Measurements from ENCODE around the gene RAB11B. TPM values are rescaled to one million over a fixed set of nuclear protein-coding genes. Genes with fewer than 3 reads are reported as not detected.
A peak's percentile ranks its signal among the peaks of the same experiment; 100 is the strongest.
"Not testable (repeated sequence)": the region's sequence is repeated elsewhere in the genome, so short reads cannot be mapped to it uniquely, and the experiment has no call there.

Gene RAB11B
- total RNA-seq = 58.2 and 69.8 TPM in 2 replicates

- TF ChIP-seq CTCF (IDR thresholded peaks at IDR 0.05; ENCODE audit: insufficient read depth, low read length, poor library complexity, severe bottlenecking) = no peak
Measured at GRCh38 chr19:8389891-8390616, at the start of gene RAB11B. Gene RAB11B, plus strand, starts transcription at chr19:8390360. Its CDS starts 57 bp downstream, at chr19:8390417.

GRCh38 chr19:8341504-8341903 is 48.7 kb upstream of the RAB11B start:
- not testable (repeated sequence) for DNase-seq (ENCODE audit: low read depth); H3K36me3 ChIP-seq (ENCODE audit: control insufficient read depth, insufficient read depth, low read length); H3K4me3 ChIP-seq (ENCODE audit: low read depth, low read length)
- H3K27me3 ChIP-seq (ENCODE audit: control insufficient read depth, insufficient read depth, low read length) = peaks cover 19% of the 10 kb centered on the region

More at GRCh38 chr19:8389891-8390616, at the start of gene RAB11B:
- DNase-seq (ENCODE audit: low read depth) = peak; percentile 99
- peak within 1 kb of the TSS; percentile 90 for H3K4me3 ChIP-seq (ENCODE audit: low read depth, low read length)
- no peaks in the 10 kb centered on the region for H3K27me3 ChIP-seq (ENCODE audit: control insufficient read depth, insufficient read depth, low read length)
- no peaks in the 10 kb centered on the region for H3K36me3 ChIP-seq (ENCODE audit: control insufficient read depth, insufficient read depth, low read length)

- Histone ChIP-seq H3K27me3 (ENCODE audit: control insufficient read depth, insufficient read depth, low read length) (peaks cover 19% of the 10 kb centered on the region), H3K36me3 (ENCODE audit: control insufficient read depth, insufficient read depth, low read length) (no peaks in the 10 kb centered on the region), H3K4me3 (ENCODE audit: low read depth, low read length) (no peak overlapping the region)
- no peak for DNase-seq (ENCODE audit: low read depth)
- TF ChIP-seq CTCF (IDR thresholded peaks at IDR 0.05; ENCODE audit: insufficient read depth, low read length, poor library complexity, severe bottlenecking) = no peak
Measured at GRCh38 chr19:8342316-8342683, 47.9 kb upstream of the RAB11B start.

GRCh38 chr19:8342684-8343482 is 47.3 kb upstream of the RAB11B start, which contains the start of gene KANK3:
Gene KANK3, minus strand, starts transcription at chr19:8343262. Its CDS starts 5,434 bp downstream, at chr19:8337828.
- peak; percentile 80 for DNase-seq (ENCODE audit: low read depth)
- Histone ChIP-seq H3K4me3 (ENCODE audit: low read depth, low read length) (peak within 1 kb of the TSS; percentile 38), H3K36me3 (ENCODE audit: control insufficient read depth, insufficient read depth, low read length) (no peaks in the 10 kb centered on the region), H3K27me3 (ENCODE audit: control insufficient read depth, insufficient read depth, low read length) (peaks cover 19% of the 10 kb centered on the region)
- no peak for TF ChIP-seq CTCF (IDR thresholded peaks at IDR 0.05; ENCODE audit: insufficient read depth, low read length, poor library complexity, severe bottlenecking)

GRCh38 chr19:8343483-8343844 is 46.7 kb upstream of the RAB11B start:
- Histone ChIP-seq H3K36me3 (ENCODE audit: control insufficient read depth, insufficient read depth, low read length) (no peaks in the 10 kb centered on the region), H3K4me3 (ENCODE audit: low read depth, low read length) (no peak overlapping the region), H3K27me3 (ENCODE audit: control insufficient read depth, insufficient read depth, low read length) (peaks cover 19% of the 10 kb centered on the region)
- no peak for DNase-seq (ENCODE audit: low read depth)
- TF ChIP-seq CTCF (IDR thresholded peaks at IDR 0.05; ENCODE audit: insufficient read depth, low read length, poor library complexity, severe bottlenecking) = no peak

- DNase-seq (ENCODE audit: low read depth); H3K4me3 ChIP-seq (ENCODE audit: low read depth, low read length); H3K36me3 ChIP-seq (ENCODE audit: control insufficient read depth, insufficient read depth, low read length): not testable (repeated sequence)
Measured at GRCh38 chr19:8349629-8350372, 40.4 kb upstream of the RAB11B start.

More at GRCh38 chr19:8349629-8350372, 40.4 kb upstream of the RAB11B start:
- not testable (repeated sequence) for H3K27me3 ChIP-seq (ENCODE audit: control insufficient read depth, insufficient read depth, low read length)
